Spleen (tissue), 11 donors: ENCODE results near the gene PTPN3. TPM values are rescaled to one million over a fixed set of nuclear protein-coding genes. Genes with fewer than 3 reads are reported as not detected.

Experiments
- DNase-seq: peaks from one replicate; pipeline ENCODE4 v3.0.0-alpha.2; 2020
- H3K27ac ChIP-seq, 8 donors: fragments of 200-600 bp; sonication (generic) in 7 of 8; 1 replicate in 4 of 8; 2 replicates in 4 of 8; pipeline versions ENCODE4 v1.5.0 to v1.8.0; 2016 to 2021; ENCODE audit warnings: inconsistent platforms in 4 of 8, mild to moderate bottlenecking in 4 of 8, moderate library complexity in 1 of 8
- H3K27me3 ChIP-seq, 7 donors: fragments of 200-600 bp; sonication (generic) in 6 of 7; replicated peaks in 1 of 7; 1 replicate in 4 of 7; 2 replicates in 3 of 7; pipeline versions ENCODE4 v1.5.0 to v1.8.0; 2016 to 2021; ENCODE audit warnings: inconsistent platforms in 3 of 7, mild to moderate bottlenecking in 1 of 7
- H3K36me3 ChIP-seq, 6 donors: fragments of 200-600 bp; sonication (generic) in 5 of 6; 1 replicate in 4 of 6; 2 replicates in 2 of 6; pipeline versions ENCODE4 v1.5.0 to v1.8.0; 2016 to 2021; ENCODE audit warnings: inconsistent platforms in 2 of 6
- H3K4me1 ChIP-seq, 6 donors: fragments of 200-600 bp; sonication (generic) in 5 of 6; 1 replicate in 3 of 6; 2 replicates in 3 of 6; pipeline versions ENCODE4 v1.5.0 to v1.8.0; 2016 to 2021; ENCODE audit warnings: inconsistent platforms in 3 of 6
- H3K4me3 ChIP-seq, 8 donors: fragments of 200-600 bp; sonication (generic) in 7 of 8; 1 replicate in 4 of 8; 2 replicates in 4 of 8; pipeline versions ENCODE4 v1.5.0 to v1.8.0; 2016 to 2021; ENCODE audit warnings: inconsistent platforms in 4 of 8, mild to moderate bottlenecking in 4 of 8, moderate library complexity in 2 of 8
- H3K9me3 ChIP-seq, 8 donors: fragments of 200-600 bp; sonication (generic) in 7 of 8; 1 replicate in 4 of 8; 2 replicates in 4 of 8; pipeline versions ENCODE4 v1.5.0 to v1.8.0; 2016 to 2021; ENCODE audit warnings: inconsistent platforms in 4 of 8
- CTCF ChIP-seq, 11 experiments: fragments of 200-600 bp in 7 of 11; fragments of 450-650 bp in 4 of 11; sonication (generic) in 4 of 11; IDR thresholded peaks in 8 of 11; conservative IDR thresholded peaks in 3 of 11; 1 replicate in 7 of 11; 2 replicates in 4 of 11; pipeline versions ENCODE4 v1.4.0 to v1.8.0; 2016 to 2021; ENCODE audit warnings: antibody characterized with exemption in 11 of 11, inconsistent platforms in 4 of 11, mild to moderate bottlenecking in 1 of 11
- POLR2A ChIP-seq, 3 donors: fragments of 450-650 bp; IDR thresholded peaks; one replicate each; pipeline ENCODE4 v1.5.1; 2017; ENCODE audit warnings: antibody characterized with exemption in 3 of 3, mild to moderate bottlenecking in 1 of 3
- POLR2AphosphoS5 ChIP-seq, 3 donors: sonication (generic); formaldehyde crosslinking; IDR thresholded peaks; one replicate each; pipeline ENCODE4 v1.5.1; 2017; ENCODE audit warnings: antibody characterized with exemption in 3 of 3
- whole genome bisulfite sequencing, 5 donors: extraction: QIAGEN DNeasy Blood & Tissue Kit in 3 of 5; methylation state at CpG; one replicate each; pipeline versions ENCODE4 v1.1.5 to v1.1.7; 2013 to 2018; 5-methylcytosine and 5-hydroxymethylcytosine counted together
- intact Hi-C: fragments of 100-400 bp; cut with DNase I; formaldehyde crosslinking; loops from one replicate; pipeline ENCODE4 v1.15.0; 2023; ENCODE audit warnings: low total_unique reads
- polyA plus RNA-seq, 3 donors: library from polyadenylated mRNA; stranded (reverse); fragments of 200-250 nt; gene quantifications; one replicate each; pipeline ENCODE4 v1.2.1, GENCODE V29; 2013
- total RNA-seq, 7 donors: library from RNA; depleted of rRNA in 3 of 7; stranded (reverse); fragments of >200 nt in 3 of 7; fragmentation: NEBNext Ultra II Directional in 4 of 7; extraction: Animal tissue kit (Norgen Biotek cat#: 25700) in 4 of 7; gene quantifications; one replicate each; pipeline versions ENCODE4 v1.1.0 to v1.2.1, GENCODE V29; 2016 to 2021
- donor health status: healthy with polysubstance abuse.
- donor health status: DM: no; HTN: no; CAD: no; lungs with moderate emphysema.
- donor health status: DM: no; HTN: no; CAD: no.
- donor health status: Bipolar disorder and iron deficiency.
- donor health status: healthy.
- donor health status: DM: no; HTN: no; CAD: no.
- donor health status: DM: yes; HTN: yes; CAD: no.

Gene PTPN3
- total and polyA plus RNA-seq, 10 donors, result 0.20 to 1.7 (median 0.48) TPM

GRCh38 chr9:109476642-109477257 is 21.4 kb downstream of the PTPN3 start:
- WGBS, 5 donors, result 69 to 75% (median 72%) methylated on average over 8 of the region's 8 CpGs
- TF ChIP-seq POLR2AphosphoS5 (IDR thresholded peaks at IDR 0.05) (no peak), POLR2A (IDR thresholded peaks at IDR 0.05) (no peak), CTCF (IDR thresholded peaks at IDR 0.05 in 8 of 11, conservative IDR thresholded peaks at IDR 0.05 in 3 of 11) (no peak)
- H3K27ac ChIP-seq, result no peak overlapping the region
- H3K4me1 ChIP-seq, result no peaks in the 10 kb centered on the region
- no peaks in the 10 kb centered on the region for H3K36me3 ChIP-seq
- peaks cover 0 to 41% (median 0%) of the 10 kb centered on the region in 7 donors for H3K27me3 ChIP-seq
- H3K4me3 ChIP-seq, result no peak overlapping the region
- DNase-seq, result no peak
- intact Hi-C loops, result no loop called here
- H3K9me3 ChIP-seq, result no peaks in the 10 kb centered on the region

GRCh38 chr9:109475526-109475925 is 22.6 kb downstream of the PTPN3 start:
- no peaks in the 10 kb centered on the region for H3K4me1 ChIP-seq
- intact Hi-C loops, result no loop called here
- WGBS, 5 donors, result 80 to 90% (median 89%) methylated on average over 7 of the region's 7 CpGs
- H3K27me3 ChIP-seq, result peaks cover 0 to 50% (median 0%) of the 10 kb centered on the region in 7 donors
- no peak for TF ChIP-seq CTCF (IDR thresholded peaks at IDR 0.05 in 8 of 11, conservative IDR thresholded peaks at IDR 0.05 in 3 of 11)
- no peak for TF ChIP-seq POLR2A (IDR thresholded peaks at IDR 0.05)
- TF ChIP-seq POLR2AphosphoS5 (IDR thresholded peaks at IDR 0.05), result no peak
- no peak overlapping the region for H3K27ac ChIP-seq
- no peak overlapping the region for H3K4me3 ChIP-seq
- no peak for DNase-seq
- no peaks in the 10 kb centered on the region for H3K36me3 ChIP-seq
- H3K9me3 ChIP-seq, result no peaks in the 10 kb centered on the region

- Histone ChIP-seq H3K27ac (no peak overlapping the region), H3K36me3 (no peaks in the 10 kb centered on the region), H3K27me3 (peaks cover 0 to 51% (median 0%) of the 10 kb centered on the region in 7 donors), H3K4me3 (no peak overlapping the region), H3K9me3 (no peaks in the 10 kb centered on the region), H3K4me1 (no peaks in the 10 kb centered on the region)
- intact Hi-C loops, result no loop called here
- no peak for DNase-seq
- WGBS, 5 donors, result 86 to 93% (median 89%) methylated on average over 2 of the region's 2 CpGs
- TF ChIP-seq POLR2AphosphoS5 (IDR thresholded peaks at IDR 0.05), result no peak
- no peak for TF ChIP-seq POLR2A (IDR thresholded peaks at IDR 0.05)
- no peak for TF ChIP-seq CTCF (IDR thresholded peaks at IDR 0.05 in 8 of 11, conservative IDR thresholded peaks at IDR 0.05 in 3 of 11)
Measured at GRCh38 chr9:109474944-109475343, 23.2 kb downstream of the PTPN3 start.

GRCh38 chr9:109474170-109474569 is 23.9 kb downstream of the PTPN3 start:
- Histone ChIP-seq H3K9me3 (no peaks in the 10 kb centered on the region), H3K4me3 (no peak overlapping the region), H3K27ac (no peak overlapping the region), H3K27me3 (peaks cover 0 to 56% (median 0%) of the 10 kb centered on the region in 7 donors), H3K4me1 (no peaks in the 10 kb centered on the region), H3K36me3 (no peaks in the 10 kb centered on the region)
- no peak for DNase-seq
- no peak for TF ChIP-seq POLR2AphosphoS5 (IDR thresholded peaks at IDR 0.05)
- no peak for TF ChIP-seq POLR2A (IDR thresholded peaks at IDR 0.05)
- no peak for TF ChIP-seq CTCF (IDR thresholded peaks at IDR 0.05 in 8 of 11, conservative IDR thresholded peaks at IDR 0.05 in 3 of 11)
- intact Hi-C loops, result no loop called here
- WGBS, 5 donors, result 77 to 85% (median 83%) methylated on average over 7 of the region's 7 CpGs
